B cell (primary cell): Measurements from ENCODE around the gene SPACA5.
"Not testable (repeated sequence)": the region's sequence is repeated elsewhere in the genome, so short reads cannot be mapped to it uniquely, and the experiment has no call there.

ENCODE experiments used
- CTCF ChIP-seq: fragments of 200-600 bp; IDR thresholded peaks from one replicate; pipeline ENCODE4 v1.8.0; 2022; ENCODE audit warnings: antibody characterized with exemption, mild to moderate bottlenecking
- EZH2 ChIP-seq: IDR thresholded peaks from 2 replicates; pipeline ENCODE4 v1.6.1; 2012; ENCODE audit warnings: borderline replicate concordance, low read depth, mild to moderate bottlenecking, moderate library complexity, low read length; ENCODE audit not compliant: insufficient read depth, poor library complexity, severe bottlenecking

- not testable (repeated sequence) for TF ChIP-seq CTCF, EZH2
Observed at GRCh38 chrX:48006688-48007087, at the start of gene SPACA5.
